ENCODE results near the gene PPP1R14C.

- no peak for TF ChIP-seq EHMT2 (IDR thresholded peaks at IDR 0.05; ENCODE audit: low read depth)
- TF ChIP-seq RAD21 (conservative IDR thresholded peaks at IDR 0.05 in 1 of 2, IDR thresholded peaks at IDR 0.05 in 1 of 2), result no peak
- no peak for TF ChIP-seq POLR2A (IDR thresholded peaks at IDR 0.05; ENCODE audit: low read length)
- no peak for TF ChIP-seq MAZ (IDR thresholded peaks at IDR 0.05; ENCODE audit: borderline replicate concordance, low read depth, low read length)
- no peak for TF ChIP-seq CTCF (IDR thresholded peaks at IDR 0.05)
- TF ChIP-seq RNF2 (IDR thresholded peaks at IDR 0.05; ENCODE audit: borderline replicate concordance, low read depth), result no peak
Observed at GRCh38 chr6:150172929-150173328, 30.1 kb downstream of the PPP1R14C start.
